Heart left ventricle (tissue), 13 donors: ENCODE data around the gene NT5C2.
"Not testable (repeated sequence)": the region's sequence is repeated elsewhere in the genome, so short reads cannot be mapped to it uniquely, and the experiment has no call there.

Experiments
- CTCF ChIP-seq, 12 donors: fragments of 200-600 bp; sonication (generic) in 4 of 12; IDR thresholded peaks; one replicate each; pipeline versions ENCODE4 v1.5.0 to v1.8.0; 2018 to 2022; ENCODE audit warnings: antibody characterized with exemption in 12 of 12, mild to moderate bottlenecking in 5 of 12
- POLR2A ChIP-seq, 2 donors: fragments of 450-650 bp; IDR thresholded peaks; one replicate each; pipeline ENCODE4 v1.6.1; 2017; ENCODE audit warnings: antibody characterized with exemption in 2 of 2, mild to moderate bottlenecking in 2 of 2, moderate library complexity in 2 of 2
- donor health status: ischemic (EF 13 %, LVEDD 7.1; RV severe dilation, severe dysfunction).
- donor health status: DM: no; HTN: yes; CAD: no.
- donor health status: DM: no; HTN: no; CAD: no.
- donor health status: ischemic (EF 25% LVEDD 6.9; RV normal size, moderate dysfunction).
- donor health status: ischemic (EF 25% LVEDD 5.7; RV mildly dilated, moderate dysfunction).
- donor health status: ischemic (EF 35%, LVEDD 5.7; RV mildly dilated, moderate dysfunction).
- donor health status: nonischemic (EF 11% LVEDD 7.7; RV severe dilation, severe dysfunction).
- donor health status: DM: yes; HTN: yes; CAD: no.
- donor health status: PGD.
- donor health status: ischemic (EF 29% LVEDD 5.4; RV normal size, mild dysfunction).
- donor health status: nonischemic (EF 23%, LVEDD 6.1; RV moderate dilation, normal function).

GRCh38 chr10:103067099-103067477 is 126.0 kb downstream of the NT5C2 start:
- TF ChIP-seq CTCF, POLR2A (IDR thresholded peaks at IDR 0.05): not testable (repeated sequence)
